Mononuclear cell (primary cell): ENCODE data around the gene NUDT14. TPM values are rescaled to one million over a fixed set of nuclear protein-coding genes. Genes with fewer than 3 reads are reported as not detected.

Source experiments
- H3K27me3 ChIP-seq: 2 replicates; pipeline ENCODE4 v1.6.0; 2011; ENCODE audit warnings: low read length, control low read depth; ENCODE audit not compliant: insufficient read depth
- H3K4me1 ChIP-seq: 2 replicates; pipeline ENCODE4 v1.5.1; 2011; ENCODE audit warnings: mild to moderate bottlenecking, low read length, control low read depth; ENCODE audit not compliant: insufficient read depth
- H3K4me3 ChIP-seq: 2 replicates; pipeline ENCODE4 v1.5.1; 2011; ENCODE audit warnings: mild to moderate bottlenecking, low read length, moderate library complexity
- H3K9me3 ChIP-seq: 2 replicates; pipeline ENCODE4 v1.5.1; 2011; ENCODE audit warnings: low read depth, mild to moderate bottlenecking, control low read depth, low read length
- total RNA-seq: library from RNA; depleted of rRNA; stranded (reverse); fragments of >200 nt; gene quantifications from one replicate; pipeline ENCODE4 v1.2.3, GENCODE V29; 2012

Gene NUDT14
- total RNA-seq, 1 donor, result 6.3 TPM

DNA sequence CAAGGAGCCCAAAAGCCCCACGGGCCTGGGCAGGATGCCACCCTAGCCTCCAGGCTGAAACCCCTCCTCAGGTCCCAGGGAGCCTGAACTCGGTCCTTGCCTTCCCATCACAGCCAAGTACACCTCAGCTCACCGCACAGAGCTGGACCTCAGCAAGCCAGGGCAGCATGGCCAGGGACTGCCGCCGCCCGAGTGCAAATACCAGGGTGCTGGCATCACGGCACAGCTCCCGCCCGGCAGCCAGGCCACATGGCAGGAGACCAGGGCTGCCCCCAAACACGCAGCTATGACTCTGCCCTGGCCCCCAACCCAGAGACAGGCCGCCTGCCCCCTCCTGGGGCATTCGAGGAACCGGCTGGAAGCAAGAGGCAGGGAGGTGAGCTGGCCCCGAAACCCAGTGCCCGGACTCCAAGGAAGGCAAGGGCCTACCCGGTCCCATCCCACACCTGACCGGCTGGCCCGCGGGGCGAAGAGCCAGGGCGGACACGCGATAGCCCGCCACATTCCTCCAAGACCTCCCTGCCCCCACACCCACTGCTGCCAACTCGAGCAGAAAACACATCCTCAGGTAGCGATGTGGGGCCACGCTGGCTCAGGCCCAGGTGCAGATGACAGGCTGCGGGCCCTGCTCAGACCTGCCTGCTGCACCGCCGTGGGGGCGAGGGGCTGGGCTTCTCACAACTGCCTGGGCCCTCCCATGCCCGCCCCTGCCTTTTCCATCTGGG is 15.2 kb downstream of the NUDT14 start:
- Histone ChIP-seq H3K27me3 (peaks cover 13% of the 10 kb centered on the region), H3K4me1 (no peaks in the 10 kb centered on the region), H3K9me3 (no peaks in the 10 kb centered on the region), H3K4me3 (no peak overlapping the region)

DNA sequence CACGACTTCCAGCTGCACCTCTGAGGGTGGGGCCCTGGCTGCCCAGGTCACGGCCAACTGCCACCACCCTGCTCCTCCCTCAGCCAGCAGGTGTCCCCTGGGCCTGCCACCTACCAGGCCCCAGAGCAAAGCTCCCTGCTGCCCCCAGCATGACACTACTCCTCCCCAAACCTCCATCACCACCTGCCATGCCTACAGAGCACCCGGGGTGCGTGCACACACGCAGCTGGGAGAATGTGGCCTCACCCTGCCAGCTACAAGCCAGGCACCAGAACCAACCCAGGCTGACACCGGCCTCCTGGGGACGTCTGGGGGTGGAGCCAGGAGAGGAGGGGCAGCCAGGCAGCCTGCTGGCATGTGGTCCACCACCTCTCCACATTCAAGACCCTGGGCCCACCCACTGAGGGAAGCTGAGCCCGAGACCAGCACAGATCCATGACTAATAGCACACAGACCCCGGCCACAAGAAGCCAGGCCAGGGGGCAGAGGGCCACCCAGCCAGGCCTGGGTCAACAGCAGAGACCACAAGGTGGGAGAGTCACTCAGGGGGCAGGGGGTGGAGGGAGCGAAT is 15.9 kb downstream of the NUDT14 start:
- no peaks in the 10 kb centered on the region for H3K4me1 ChIP-seq
- H3K4me3 ChIP-seq, result no peak overlapping the region
- H3K9me3 ChIP-seq, result no peaks in the 10 kb centered on the region
- H3K27me3 ChIP-seq, result peaks cover 7% of the 10 kb centered on the region

DNA sequence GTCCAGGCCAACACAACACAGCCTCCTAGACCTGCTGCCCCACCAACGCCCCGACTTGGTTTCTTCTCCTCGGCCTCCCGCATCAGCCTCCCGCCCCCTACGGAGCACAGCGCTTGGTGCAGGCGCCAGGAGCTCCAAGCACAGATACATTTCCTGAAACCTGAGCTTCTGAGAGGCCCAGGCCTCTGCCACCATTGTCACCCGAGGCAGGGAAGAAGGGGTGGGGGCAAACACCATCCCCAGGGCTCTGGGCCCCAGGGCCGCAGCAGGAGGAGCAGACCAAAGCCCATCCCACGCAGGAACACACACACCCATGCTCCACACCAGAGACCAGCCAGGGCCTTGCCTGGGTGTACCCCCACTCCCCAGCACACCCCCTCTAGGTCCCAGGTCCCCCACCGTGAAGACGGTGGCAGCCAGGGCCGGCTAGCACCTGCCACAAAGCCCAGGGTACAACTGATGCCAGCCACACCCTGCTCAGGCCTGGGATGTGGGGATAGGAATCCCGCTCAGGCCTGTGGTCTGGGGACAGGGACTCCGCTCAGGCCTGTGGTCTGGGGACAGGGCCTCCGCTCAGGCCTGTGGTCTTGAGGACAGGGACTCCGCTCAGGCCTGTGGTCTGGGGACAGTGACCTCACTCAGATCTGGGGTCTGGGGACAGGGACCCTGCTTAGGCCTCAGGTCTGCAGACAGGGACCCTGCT is 17.9 kb downstream of the NUDT14 start:
- Histone ChIP-seq H3K4me3 (no peak overlapping the region), H3K4me1 (no peaks in the 10 kb centered on the region), H3K9me3 (no peaks in the 10 kb centered on the region), H3K27me3 (no peaks in the 10 kb centered on the region)

DNA sequence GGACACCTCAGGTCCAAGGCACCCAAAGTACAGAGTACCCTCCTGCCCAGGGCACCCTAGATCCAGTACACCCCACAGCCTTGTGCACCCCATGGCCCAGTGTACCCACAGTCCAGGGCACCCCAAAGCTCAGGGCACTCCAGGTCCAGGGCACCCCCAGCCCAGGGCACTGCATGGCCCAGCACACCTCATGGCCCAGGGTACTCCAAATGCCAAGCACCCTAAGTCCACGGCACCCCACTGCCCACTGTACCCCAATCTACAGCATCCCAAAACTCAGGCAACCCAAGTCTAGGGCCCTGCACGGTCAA is 18.5 kb downstream of the NUDT14 start:
- Histone ChIP-seq H3K4me3 (no peak overlapping the region), H3K9me3 (no peaks in the 10 kb centered on the region), H3K4me1 (no peaks in the 10 kb centered on the region), H3K27me3 (no peaks in the 10 kb centered on the region)

DNA sequence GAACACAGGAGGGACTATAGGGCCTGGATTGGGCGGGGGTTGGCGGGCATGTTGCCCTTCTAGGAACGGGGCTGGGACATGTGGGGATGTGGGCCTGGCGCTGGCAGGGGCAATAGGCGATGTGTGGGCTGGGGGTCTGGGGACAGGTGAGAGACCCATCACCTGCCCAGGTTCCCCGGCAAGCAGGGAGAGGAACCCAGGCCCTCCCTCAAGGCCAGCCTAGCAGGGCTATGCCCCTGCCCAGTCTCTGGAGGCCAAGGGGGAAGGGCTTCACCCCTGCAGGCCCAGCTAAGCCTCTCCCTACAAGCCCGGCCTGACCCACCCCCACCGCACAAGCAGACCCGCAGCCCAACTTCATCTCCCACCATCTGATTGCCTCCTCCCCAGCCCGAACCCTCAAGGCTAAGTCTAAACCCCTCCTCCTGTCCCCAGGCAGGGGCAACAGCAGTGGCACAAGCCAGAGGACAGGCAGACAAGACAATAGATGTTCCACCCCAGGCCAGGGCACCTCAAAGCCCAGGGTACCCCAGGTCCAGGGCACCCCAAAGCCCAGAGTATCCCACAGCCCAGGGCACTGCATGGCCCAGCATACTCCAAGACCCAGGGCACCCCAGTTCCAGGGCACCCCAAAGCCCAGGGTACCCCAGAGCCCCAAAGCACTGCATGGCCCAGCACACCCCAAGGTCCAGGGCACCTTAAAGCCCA is 19.0 kb downstream of the NUDT14 start:
- no peaks in the 10 kb centered on the region for H3K4me1 ChIP-seq
- no peaks in the 10 kb centered on the region for H3K27me3 ChIP-seq
- H3K4me3 ChIP-seq, result no peak overlapping the region
- H3K9me3 ChIP-seq, result no peaks in the 10 kb centered on the region

DNA sequence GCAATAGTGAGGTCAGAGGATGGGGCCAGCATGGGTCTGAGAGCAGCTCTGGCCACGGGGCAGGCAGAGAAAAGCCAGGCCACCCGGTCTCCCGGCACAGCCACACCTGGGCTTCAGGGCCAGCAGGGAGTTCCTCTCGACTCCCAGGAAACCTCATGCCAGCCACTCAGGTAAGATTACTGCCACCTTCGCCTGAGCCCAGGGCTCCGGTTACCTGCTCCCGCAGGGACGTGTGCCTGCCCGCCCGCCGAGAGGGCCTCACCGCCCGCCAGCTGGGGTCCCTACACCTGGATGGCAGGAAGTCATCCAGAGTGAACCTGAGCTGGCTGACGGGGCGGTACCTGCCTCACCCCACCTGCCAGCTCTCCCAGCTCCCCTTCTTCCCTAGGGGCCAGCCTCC is 19.8 kb downstream of the NUDT14 start:
- Histone ChIP-seq H3K9me3 (no peaks in the 10 kb centered on the region), H3K4me1 (no peaks in the 10 kb centered on the region), H3K27me3 (no peaks in the 10 kb centered on the region), H3K4me3 (no peak overlapping the region)

DNA sequence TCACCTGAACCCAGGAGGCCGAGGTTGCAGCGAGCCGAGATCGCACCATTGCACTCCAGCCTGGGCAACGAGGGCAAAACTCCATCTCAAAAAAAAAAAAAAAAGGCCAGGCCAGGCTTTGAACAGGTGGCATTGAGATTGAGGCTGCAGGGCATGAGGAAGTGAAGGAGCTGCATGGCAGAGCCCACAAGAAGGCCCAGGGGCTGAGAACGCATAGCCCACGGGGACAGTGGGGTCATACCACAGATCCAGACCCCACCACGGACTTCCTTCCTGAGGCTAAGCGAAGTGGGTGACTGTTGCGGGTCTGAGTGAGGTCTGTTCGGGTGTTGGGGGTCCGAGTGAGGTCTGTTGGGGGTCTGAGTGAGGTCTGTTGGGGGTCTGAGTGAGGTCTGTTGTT is 20.3 kb downstream of the NUDT14 start:
- no peak overlapping the region for H3K4me3 ChIP-seq
- H3K27me3 ChIP-seq, result no peaks in the 10 kb centered on the region
- no peaks in the 10 kb centered on the region for H3K9me3 ChIP-seq
- no peaks in the 10 kb centered on the region for H3K4me1 ChIP-seq

DNA sequence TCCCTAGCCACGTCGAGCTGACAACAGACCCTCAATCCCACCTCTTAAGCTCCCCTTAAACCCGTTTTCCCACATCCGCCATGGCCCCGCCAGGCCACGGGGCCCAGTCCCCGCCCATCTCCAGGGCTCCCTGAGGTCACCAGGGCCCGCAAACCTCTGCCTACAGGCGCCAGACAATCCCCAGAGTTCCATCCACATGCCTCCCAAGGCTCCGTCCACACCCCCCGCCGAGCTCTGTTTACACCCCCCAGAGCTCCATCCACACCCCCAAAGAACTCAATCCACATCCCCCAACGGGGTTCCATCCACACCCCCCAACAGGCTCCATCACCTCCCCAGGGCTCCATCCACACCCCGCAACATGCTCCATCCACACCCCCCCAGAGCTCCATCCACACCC is 21.8 kb downstream of the NUDT14 start:
- H3K4me1 ChIP-seq, result no peaks in the 10 kb centered on the region

DNA sequence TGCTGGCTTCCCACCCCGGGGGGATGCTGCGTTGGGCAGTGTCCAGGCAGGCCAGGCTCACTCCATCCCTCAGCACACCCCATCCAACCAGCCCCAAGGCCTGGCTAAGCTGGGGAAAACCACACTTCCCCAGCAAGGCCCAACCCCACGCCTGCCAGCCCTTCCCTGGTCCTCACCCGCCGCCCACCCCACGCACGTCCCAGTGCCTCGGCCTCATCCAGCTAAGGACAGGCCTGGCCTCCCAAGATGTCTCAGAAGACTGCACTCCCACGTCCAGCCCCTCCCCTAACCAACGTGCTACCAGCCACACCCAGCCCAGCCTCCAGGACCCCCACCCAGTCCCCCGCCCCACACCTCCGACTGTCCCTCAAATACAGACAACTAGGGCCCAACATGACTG is 22.3 kb downstream of the NUDT14 start:
- no peaks in the 10 kb centered on the region for H3K4me1 ChIP-seq
- H3K27me3 ChIP-seq, result no peaks in the 10 kb centered on the region
- no peak overlapping the region for H3K4me3 ChIP-seq
- no peaks in the 10 kb centered on the region for H3K9me3 ChIP-seq

More for the DNA sequence above, 21.8 kb downstream of the NUDT14 start:
- Histone ChIP-seq H3K9me3 (no peaks in the 10 kb centered on the region), H3K27me3 (no peaks in the 10 kb centered on the region), H3K4me3 (no peak overlapping the region)

DNA sequence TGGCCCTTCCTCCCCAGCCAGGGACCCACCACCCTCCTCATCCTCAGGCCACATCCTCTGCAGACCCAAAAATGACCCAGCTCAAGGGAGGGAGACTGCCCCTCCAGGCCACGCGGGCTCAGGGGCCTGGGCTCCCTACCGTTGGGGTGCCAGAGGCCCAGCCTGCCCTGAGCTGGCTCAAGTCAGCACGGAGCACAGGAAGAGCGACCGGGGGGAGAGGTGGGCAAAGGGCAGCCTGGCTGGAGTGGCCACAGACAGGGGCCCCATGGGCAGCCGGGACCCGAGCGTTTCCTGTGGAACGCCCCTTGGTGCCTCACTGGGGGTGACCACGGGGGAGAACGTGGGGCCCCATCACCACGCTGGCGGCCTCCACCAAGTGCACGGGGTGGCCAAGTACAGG is 23.2 kb downstream of the NUDT14 start:
- H3K9me3 ChIP-seq, result no peaks in the 10 kb centered on the region
- H3K4me1 ChIP-seq, result no peaks in the 10 kb centered on the region
- H3K4me3 ChIP-seq, result no peak overlapping the region
- no peaks in the 10 kb centered on the region for H3K27me3 ChIP-seq

DNA sequence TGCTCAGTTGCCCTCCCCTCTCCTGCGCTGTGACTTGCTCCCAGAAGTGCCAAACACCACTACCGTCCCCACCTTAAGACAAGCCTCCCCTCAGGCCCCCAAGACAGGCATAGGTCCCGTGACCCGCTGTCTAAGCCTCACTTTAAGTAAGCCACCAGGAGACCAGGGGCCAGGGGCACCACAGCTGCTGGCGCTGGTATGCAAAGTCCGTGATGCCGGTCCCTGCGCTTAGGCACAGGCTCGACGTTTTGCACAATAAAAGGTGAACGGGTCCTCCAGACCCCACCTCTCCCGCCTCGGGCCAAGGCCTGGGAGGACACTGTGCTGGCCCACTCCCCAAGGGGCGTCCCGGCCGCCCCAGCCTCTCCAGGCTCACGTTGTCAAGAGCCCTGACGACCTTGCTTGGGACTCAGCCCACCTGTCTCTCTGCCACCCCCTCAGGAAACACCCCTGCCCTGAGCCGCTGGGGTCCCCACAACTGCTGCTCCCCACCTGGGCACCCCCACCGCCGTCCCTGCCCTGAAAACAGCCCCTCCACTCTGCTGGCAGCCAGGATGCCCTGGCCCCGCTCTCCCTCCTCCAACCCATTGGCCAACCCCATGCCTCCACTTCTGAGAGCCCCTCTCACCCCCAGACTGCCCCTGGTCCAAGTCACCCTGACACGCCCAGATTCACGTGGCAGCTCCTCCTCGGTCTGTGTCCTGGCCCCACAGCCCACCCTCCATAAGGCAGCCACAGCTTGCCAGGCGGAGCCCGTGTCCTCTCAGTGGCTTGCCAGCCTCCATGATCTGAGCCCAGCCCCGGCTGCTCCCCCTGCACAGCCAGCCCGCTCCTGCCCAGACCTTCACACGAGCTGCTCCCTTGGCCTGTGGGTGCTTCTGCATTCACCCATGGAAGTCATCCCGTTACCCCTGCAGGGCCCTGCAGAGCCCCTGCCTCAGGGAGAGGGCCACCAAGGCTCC is 24.4 kb downstream of the NUDT14 start:
- no peaks in the 10 kb centered on the region for H3K4me1 ChIP-seq
- H3K27me3 ChIP-seq, result no peaks in the 10 kb centered on the region
- no peaks in the 10 kb centered on the region for H3K9me3 ChIP-seq
- no peak overlapping the region for H3K4me3 ChIP-seq

DNA sequence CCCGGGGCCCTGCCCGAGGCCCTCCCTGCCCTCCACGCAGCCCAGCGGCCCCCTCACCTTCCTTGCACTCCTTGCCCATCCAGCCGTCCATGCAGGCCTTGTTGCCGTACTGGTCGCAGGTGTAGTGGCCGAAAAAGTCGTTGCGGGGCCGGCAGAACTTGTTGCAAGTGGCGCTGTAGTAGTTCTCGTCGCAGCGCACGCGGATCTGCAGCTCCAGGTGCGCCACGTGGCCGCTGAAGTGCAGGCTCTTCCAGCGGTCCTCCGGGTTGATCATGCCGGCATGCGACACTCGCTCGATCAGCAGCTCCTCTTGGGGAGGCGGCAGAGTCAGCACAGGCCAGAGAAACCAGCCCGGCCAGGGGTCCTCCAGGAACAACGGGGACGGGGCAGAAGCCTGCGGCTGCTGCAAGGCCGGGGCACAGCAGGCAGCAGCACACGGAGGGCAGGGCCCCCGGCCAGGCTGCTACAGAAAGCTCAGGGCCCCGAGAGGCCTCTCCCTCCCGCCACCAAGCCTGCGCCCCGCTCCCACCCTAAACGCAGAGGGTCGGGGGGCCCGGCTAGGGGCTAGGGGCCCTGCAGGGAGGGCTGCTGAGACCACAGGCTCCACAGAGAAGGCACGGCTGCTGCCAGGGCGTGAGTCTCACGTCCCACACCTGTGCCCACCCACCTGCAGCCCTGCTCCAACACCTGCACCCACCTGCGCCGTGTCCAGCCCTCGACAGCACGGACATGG is 25.3 kb downstream of the NUDT14 start:
- H3K4me3 ChIP-seq, result no peak overlapping the region
- H3K9me3 ChIP-seq, result no peaks in the 10 kb centered on the region
- H3K27me3 ChIP-seq, result no peaks in the 10 kb centered on the region
- H3K4me1 ChIP-seq, result no peaks in the 10 kb centered on the region

DNA sequence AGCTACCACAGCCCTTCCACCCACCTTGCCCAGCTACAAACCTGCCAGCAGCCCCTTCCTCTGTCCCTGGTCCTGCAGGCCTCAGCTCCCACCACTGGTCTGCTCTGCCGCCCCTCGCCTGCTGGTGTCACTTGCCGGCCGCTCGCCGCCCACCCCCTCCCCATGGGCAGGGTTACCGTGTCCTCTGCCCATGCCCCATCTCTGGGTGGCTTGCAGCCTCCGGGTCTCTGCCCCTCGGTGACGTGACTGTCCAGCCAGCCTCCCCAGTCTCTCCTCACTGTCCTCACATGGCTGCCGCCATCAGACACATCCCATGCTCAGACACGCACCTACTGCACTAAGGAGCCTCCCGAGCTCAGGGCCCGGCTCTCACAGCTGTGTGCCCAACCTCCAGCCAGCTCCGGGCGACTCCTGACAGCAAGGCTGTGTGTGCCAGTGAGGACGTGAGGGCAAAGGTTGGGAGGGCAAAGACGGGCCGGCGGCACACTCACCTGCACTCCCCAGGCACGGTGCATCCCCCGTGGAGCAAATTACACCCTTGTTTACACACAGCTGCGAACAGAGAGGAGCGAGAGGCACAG is 26.0 kb downstream of the NUDT14 start:
- no peaks in the 10 kb centered on the region for H3K27me3 ChIP-seq
- H3K4me1 ChIP-seq, result no peaks in the 10 kb centered on the region
- no peak overlapping the region for H3K4me3 ChIP-seq
- H3K9me3 ChIP-seq, result no peaks in the 10 kb centered on the region

DNA sequence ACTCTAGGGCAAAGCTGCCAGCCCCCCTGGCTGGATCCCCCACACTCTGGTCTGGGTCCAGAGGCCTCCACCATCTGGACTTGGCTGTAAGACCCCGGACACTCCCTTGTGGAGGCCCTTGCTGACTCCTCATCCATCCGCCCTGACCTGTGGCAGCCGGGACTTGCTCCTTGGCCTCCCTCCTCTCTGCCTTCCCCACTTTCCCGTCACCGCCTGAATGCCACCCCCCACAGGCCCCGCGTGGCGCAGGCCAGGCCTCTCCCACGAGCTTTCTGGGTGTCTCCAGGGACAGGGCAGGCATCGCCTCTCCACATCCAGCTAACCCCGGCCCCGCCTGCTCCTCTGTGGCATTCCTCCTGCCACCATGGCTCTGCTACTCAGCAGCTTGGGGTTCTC is 26.6 kb downstream of the NUDT14 start:
- Histone ChIP-seq H3K9me3 (no peaks in the 10 kb centered on the region), H3K4me3 (no peak overlapping the region), H3K4me1 (no peaks in the 10 kb centered on the region), H3K27me3 (no peaks in the 10 kb centered on the region)
